Breast epithelium (tissue), 4 donors: ENCODE results near the gene RHOXF2B. TPM values are rescaled to one million over a fixed set of nuclear protein-coding genes. Genes with fewer than 3 reads are reported as not detected.
"Not testable (repeated sequence)": the region's sequence is repeated elsewhere in the genome, so short reads cannot be mapped to it uniquely, and the experiment has no call there.

Source experiments
- DNase-seq, 2 donors: peaks; one replicate each; pipeline ENCODE4 v3.0.0-alpha.2; 2019; ENCODE audit warnings: low spot score in 2 of 2
- H3K27ac ChIP-seq, 2 donors: fragments of 200-600 bp; sonication (generic) in 1 of 2; one replicate each; pipeline ENCODE4 v1.5.1; 2016 to 2019; ENCODE audit warnings: mild to moderate bottlenecking in 1 of 2
- H3K27me3 ChIP-seq, 2 donors: fragments of 200-600 bp; sonication (generic) in 1 of 2; one replicate each; pipeline versions ENCODE4 v1.5.1 to v1.6.0; 2017 to 2019; ENCODE audit warnings: control low read depth in 1 of 2, mild to moderate bottlenecking in 1 of 2
- H3K36me3 ChIP-seq: fragments of 200-600 bp; one replicate; pipeline ENCODE4 v1.5.1; 2019
- H3K4me1 ChIP-seq, 2 donors: fragments of 200-600 bp; sonication (generic); one replicate each; pipeline ENCODE4 v1.5.1; 2016 to 2019; ENCODE audit warnings: control low read depth in 1 of 2
- H3K4me3 ChIP-seq, 3 donors: fragments of 200-600 bp; sonication (generic); 1 replicate in 2 of 3; 2 replicates in 1 of 3; pipeline ENCODE4 v1.5.1; 2016 to 2019; ENCODE audit warnings: mild to moderate bottlenecking in 3 of 3, moderate library complexity in 2 of 3
- H3K9me3 ChIP-seq, 2 donors: fragments of 200-600 bp; sonication (generic) in 1 of 2; one replicate each; pipeline ENCODE4 v1.5.1; 2016 to 2019; ENCODE audit warnings: control low read depth in 1 of 2
- POLR2A ChIP-seq: fragments of 450-650 bp; IDR thresholded peaks from one replicate; pipeline ENCODE4 v1.6.1; 2016; ENCODE audit warnings: antibody characterized with exemption, mild to moderate bottlenecking, moderate library complexity
- POLR2AphosphoS5 ChIP-seq, 3 donors: sonication (generic); formaldehyde crosslinking; IDR thresholded peaks; one replicate each; pipeline ENCODE4 v1.6.1; 2017; ENCODE audit warnings: antibody characterized with exemption in 3 of 3
- intact Hi-C: fragments of 100-400 bp; cut with DNase I; formaldehyde crosslinking; loops from one replicate; pipeline ENCODE4 v1.15.1; 2023; ENCODE audit warnings: low total_unique reads
- total RNA-seq, 3 donors: library from RNA; depleted of rRNA; stranded (reverse); fragments of >200 nt; gene quantifications; one replicate each; pipeline ENCODE4 v1.1.0, GENCODE V29; 2016
- TF ChIP-seq, protein P1 (sequence below), 3 donors: fragments of 450-650 bp; IDR thresholded peaks; one replicate each; pipeline ENCODE4 v1.5.1; 2016 to 2017; ENCODE audit warnings: antibody characterized with exemption in 3 of 3, mild to moderate bottlenecking in 3 of 3, moderate library complexity in 3 of 3

The RHOXF2B gene
- total RNA-seq, 3 donors from 2014 or later: not detected

DNA sequence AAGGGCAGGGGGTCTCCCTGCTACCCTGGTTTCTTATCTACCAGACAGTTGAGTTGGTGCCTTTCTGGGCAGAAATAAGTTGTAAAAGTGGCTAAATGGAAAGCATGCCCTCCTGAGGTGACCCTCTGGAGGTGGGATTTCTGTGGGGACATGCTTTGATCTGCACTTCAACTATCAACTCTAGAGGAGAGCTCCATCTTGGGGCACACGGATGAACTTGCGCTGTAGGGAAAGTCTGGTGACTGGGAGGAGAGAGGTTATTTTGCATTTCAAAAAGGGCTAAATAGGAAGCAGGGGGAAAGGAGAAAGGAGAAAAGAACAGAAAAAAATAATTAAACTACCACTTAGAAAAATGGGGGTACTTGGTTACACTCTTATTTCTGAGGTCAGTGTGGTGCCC, 12.7 kb upstream of the RHOXF2B start:
- no peaks in the 10 kb centered on the region for H3K36me3 ChIP-seq
- H3K9me3 ChIP-seq: no peaks in the 10 kb centered on the region

DNA sequence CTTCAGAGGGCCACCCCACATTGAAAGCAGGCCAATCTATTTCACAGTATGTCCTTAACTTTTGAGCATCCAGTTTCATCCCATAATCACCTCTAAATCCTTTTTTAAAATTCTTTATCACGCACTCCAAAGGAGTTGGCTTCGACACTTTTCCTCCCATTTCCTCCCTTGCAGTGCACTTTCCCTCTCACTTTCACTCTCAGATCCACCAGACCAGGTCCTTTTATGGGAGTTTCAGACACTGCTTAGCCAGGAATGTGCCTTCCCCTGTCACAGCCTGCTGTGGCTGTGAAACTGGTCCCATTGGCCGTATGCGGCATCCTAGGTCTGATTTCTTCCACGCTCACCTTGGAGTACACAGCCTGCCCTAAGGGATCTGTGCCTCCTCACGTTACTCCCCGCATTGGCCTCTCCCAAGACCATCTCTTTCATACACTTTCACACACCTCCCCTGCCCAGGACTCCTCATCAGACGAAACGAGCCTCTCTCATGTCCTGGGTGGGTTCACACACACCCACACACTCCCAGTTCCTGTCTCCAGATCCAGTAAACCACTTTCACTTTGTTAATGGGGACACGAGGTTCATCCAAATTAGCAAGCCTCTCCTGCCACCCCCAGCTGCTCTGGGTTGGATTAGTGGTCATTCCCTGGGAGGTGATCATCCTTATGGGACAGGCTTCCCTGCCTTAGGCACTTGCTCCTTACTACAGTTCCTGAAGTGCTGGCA, 10.0 kb upstream of the RHOXF2B start:
- TF ChIP-seq, protein P1, sequence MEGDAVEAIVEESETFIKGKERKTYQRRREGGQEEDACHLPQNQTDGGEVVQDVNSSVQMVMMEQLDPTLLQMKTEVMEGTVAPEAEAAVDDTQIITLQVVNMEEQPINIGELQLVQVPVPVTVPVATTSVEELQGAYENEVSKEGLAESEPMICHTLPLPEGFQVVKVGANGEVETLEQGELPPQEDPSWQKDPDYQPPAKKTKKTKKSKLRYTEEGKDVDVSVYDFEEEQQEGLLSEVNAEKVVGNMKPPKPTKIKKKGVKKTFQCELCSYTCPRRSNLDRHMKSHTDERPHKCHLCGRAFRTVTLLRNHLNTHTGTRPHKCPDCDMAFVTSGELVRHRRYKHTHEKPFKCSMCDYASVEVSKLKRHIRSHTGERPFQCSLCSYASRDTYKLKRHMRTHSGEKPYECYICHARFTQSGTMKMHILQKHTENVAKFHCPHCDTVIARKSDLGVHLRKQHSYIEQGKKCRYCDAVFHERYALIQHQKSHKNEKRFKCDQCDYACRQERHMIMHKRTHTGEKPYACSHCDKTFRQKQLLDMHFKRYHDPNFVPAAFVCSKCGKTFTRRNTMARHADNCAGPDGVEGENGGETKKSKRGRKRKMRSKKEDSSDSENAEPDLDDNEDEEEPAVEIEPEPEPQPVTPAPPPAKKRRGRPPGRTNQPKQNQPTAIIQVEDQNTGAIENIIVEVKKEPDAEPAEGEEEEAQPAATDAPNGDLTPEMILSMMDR (IDR thresholded peaks at IDR 0.05): no peak
- TF ChIP-seq POLR2A: no peak
- no peak for TF ChIP-seq POLR2AphosphoS5 (IDR thresholded peaks at IDR 0.05)
- Histone ChIP-seq H3K4me1 (no peaks in the 10 kb centered on the region), H3K27me3 (peaks cover 0 to 8% of the 10 kb centered on the region in 2 donors), H3K4me3 (peak overlapping the region in 2 of 3 donors; percentile 22 to 26), H3K9me3 (no peaks in the 10 kb centered on the region), H3K27ac (no peak overlapping the region), H3K36me3 (no peaks in the 10 kb centered on the region)
- DNase-seq: peak in 1 of 2 donors; percentile 20
- intact Hi-C loops: no loop called here

More for the DNA sequence above, 12.7 kb upstream of the RHOXF2B start:
- intact Hi-C loops: no loop called here
- TF ChIP-seq, protein P1 (IDR thresholded peaks at IDR 0.05): no peak
- TF ChIP-seq POLR2A (no peak), POLR2AphosphoS5 (IDR thresholded peaks at IDR 0.05) (no peak)
- DNase-seq: no peak
- peaks cover 0 to 8% of the 10 kb centered on the region in 2 donors for H3K27me3 ChIP-seq
- no peak overlapping the region for H3K27ac ChIP-seq
- no peak overlapping the region for H3K4me3 ChIP-seq
- H3K4me1 ChIP-seq: no peaks in the 10 kb centered on the region

DNA sequence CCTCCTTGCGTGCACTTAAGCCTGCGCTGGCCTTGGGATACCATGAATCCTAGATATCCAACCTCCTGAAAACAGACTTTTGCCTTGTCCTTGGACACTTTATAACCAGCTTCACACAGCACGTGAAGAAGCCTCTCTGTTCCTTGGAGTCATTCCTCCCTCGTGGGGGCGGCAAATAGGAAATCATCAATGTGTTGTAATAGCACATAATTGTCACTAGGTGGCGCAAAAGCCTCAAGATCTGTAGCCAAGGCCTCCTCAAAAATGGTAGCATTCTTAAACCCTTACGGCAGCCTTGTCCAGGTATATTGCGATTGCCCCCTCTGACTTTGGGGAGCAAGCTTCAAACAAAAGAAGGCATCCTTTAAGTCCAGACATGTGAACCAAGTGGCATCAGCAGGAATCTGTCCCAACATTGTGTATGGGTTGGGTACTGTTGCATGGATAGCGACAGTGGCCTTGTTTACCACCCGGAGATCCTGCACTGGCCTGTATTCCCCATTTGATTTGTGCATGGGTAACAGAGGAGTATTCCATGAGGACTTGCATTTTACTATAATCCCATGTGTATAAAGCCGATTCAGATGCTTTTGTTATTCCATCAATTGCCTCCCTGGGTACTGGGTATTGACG, 8.2 kb upstream of the RHOXF2B start:
- H3K27ac ChIP-seq, H3K36me3 ChIP-seq, H3K27me3 ChIP-seq, intact Hi-C loops, H3K4me3 ChIP-seq, DNase-seq, H3K9me3 ChIP-seq, H3K4me1 ChIP-seq: not testable (repeated sequence)

DNA sequence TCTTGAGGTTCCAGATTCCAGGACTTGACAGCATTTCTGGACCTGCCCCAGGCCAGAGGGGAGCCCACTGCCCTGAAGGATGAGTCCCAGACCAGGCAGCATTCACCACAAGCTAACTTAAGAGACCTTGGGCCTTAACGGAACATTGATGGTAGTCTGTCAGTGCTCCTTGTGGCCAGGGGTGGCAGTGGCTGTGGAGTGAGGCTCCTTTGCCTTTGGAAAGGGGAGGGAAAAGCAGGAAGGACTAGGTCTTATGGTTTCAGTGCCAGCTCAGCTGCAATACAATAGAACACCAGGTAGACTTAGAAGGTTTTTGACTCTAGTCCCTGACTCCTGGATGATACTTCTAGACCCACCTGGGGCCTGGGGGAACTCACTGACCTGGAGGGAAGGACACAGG, 11.3 kb downstream of the RHOXF2B start:
- H3K9me3 ChIP-seq, H3K4me3 ChIP-seq, H3K27ac ChIP-seq, intact Hi-C loops, H3K4me1 ChIP-seq, H3K36me3 ChIP-seq, DNase-seq, H3K27me3 ChIP-seq: not testable (repeated sequence)

DNA sequence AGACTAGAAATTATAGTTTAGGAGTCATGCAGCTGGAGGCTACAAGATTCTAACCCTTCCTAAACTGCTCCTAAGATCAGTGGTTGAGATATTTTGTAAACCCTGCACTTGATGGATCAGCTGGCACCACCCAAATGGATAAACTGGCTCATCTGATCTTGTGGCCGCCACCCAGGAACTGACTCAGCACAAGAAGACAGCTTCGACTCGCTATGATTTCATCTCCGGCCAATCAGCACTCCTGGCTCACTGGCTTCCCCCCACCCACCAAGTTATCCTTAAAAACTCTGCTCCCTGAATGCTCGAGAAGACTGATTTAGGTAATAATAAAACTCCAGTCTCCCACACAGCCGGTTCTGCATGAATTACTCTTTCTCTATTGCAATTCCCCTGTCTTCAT, 34.8 kb downstream of the RHOXF2B start:
- H3K4me1 ChIP-seq, DNase-seq, H3K9me3 ChIP-seq, H3K27ac ChIP-seq, H3K36me3 ChIP-seq, intact Hi-C loops, H3K27me3 ChIP-seq, H3K4me3 ChIP-seq: not testable (repeated sequence)

DNA sequence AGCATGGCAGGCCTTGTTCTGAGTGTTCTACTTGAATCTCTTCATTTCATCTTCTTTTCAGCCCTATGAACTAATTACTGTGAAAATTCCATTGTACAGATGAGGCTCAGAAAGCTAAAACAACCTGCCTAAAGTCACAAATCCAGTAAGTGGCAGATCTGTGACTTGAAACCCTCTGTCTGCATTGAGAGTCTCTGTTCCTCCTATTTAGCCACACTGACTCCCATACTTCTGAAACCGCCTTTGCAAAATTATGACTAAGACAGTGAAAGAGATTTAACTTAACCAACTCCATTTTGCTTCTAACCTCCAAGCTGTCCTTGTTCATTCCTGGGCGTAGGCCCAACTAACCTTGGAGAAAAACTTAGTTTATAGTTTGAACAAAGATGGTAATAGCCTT, 35.2 kb downstream of the RHOXF2B start:
- H3K27ac ChIP-seq, H3K36me3 ChIP-seq, H3K4me1 ChIP-seq, H3K9me3 ChIP-seq, H3K4me3 ChIP-seq, DNase-seq, H3K27me3 ChIP-seq, intact Hi-C loops: not testable (repeated sequence)

DNA sequence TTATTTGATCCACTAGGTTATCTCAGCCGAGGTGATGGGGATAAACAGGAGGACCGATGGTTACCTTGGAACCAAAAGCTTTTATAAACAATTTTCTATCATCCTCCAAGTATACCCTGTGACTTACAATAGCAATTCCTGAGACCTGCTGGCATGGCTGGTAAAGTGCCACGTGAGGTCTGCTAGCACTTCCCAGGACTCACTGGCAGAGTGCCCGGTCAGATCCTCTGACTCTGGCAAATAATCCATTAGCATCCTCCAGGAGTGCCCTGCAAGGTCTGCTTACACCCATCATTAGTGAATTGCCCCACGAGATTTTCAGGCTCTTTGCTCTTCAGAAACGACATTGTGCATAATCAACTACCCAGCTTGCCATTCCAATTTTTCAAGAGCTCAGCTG, 37.3 kb downstream of the RHOXF2B start:
- H3K27me3 ChIP-seq, H3K4me3 ChIP-seq, H3K9me3 ChIP-seq, H3K4me1 ChIP-seq, H3K27ac ChIP-seq, intact Hi-C loops, H3K36me3 ChIP-seq, DNase-seq: not testable (repeated sequence)

DNA sequence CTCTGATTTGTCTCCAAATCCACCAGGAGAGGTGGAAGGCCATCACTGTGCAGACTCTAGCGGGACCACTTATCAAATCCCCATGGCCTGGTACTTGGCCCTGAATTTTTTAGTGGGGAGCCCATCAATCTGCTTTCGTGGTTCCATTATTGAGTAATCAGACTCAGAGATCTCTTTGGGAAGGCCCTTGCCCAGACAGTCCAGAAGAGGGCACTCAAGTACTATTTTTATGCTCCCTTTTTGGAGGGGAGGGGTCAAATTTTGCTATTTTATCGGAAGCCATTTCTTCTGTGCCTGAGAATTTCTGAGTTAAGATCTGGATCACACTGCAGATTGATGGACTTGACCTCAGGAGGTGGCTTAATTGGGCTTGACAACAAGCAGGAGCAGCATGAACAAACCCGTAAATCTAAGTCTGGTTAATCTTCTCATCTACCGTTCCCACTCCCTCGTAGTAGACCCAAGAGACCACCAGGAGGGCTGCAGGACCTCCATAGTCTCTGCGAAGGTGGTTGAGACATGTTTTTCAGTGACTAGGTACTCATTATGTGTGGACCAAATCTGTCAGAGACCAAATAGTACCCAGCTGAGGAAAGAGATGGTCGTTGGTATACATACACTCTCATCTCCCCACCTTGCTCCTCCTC, 38.3 kb downstream of the RHOXF2B start:
- H3K27me3 ChIP-seq, H3K4me1 ChIP-seq, DNase-seq, H3K9me3 ChIP-seq, H3K4me3 ChIP-seq, H3K27ac ChIP-seq, H3K36me3 ChIP-seq, intact Hi-C loops: not testable (repeated sequence)
